Cardiac ventricle fibroblast (primary cell): ENCODE measurements around the gene SLC66A3. TPM values are rescaled to one million over a fixed set of nuclear protein-coding genes. Genes with fewer than 3 reads are reported as not detected.

Source experiments
- total RNA-seq: library from RNA; depleted of rRNA; stranded (reverse); fragments of >200 nt; gene quantifications from 2 replicates; pipeline ENCODE4 v1.2.3, GENCODE V29; 2015

SLC66A3 gene
- total RNA-seq: 39.0 and 42.7 TPM in 2 replicates

GRCh38 chr2:11155381-11156035 is at the start of gene SLC66A3:
TSS of gene SLC66A3 (plus strand) at chr2:11155467. CDS start at chr2:11155547, 80 bp downstream.

Other genes starting within 250 kb of the SLC66A3 start
- gene KCNF1, start 243.5 kb upstream of the SLC66A3 start, total RNA-seq: not detected in 2 replicates
- gene ROCK2, start 189.2 kb downstream of the SLC66A3 start, total RNA-seq: 26.8 and 33.6 TPM in 2 replicates